GM21619 (cell line): ENCODE data around the gene ATXN7L2.
A peak's percentile ranks its signal among the peaks of the same experiment; 100 is the strongest.
"Not testable (repeated sequence)": the region's sequence is repeated elsewhere in the genome, so short reads cannot be mapped to it uniquely, and the experiment has no call there.

Experiments used
- ATAC-seq: cut with Tn5 transposase; IDR thresholded peaks from one replicate; pipeline ENCODE4 v1.9.1; 2021; ENCODE audit not compliant: unreplicated experiment

Gene ATXN7L2, protein sequence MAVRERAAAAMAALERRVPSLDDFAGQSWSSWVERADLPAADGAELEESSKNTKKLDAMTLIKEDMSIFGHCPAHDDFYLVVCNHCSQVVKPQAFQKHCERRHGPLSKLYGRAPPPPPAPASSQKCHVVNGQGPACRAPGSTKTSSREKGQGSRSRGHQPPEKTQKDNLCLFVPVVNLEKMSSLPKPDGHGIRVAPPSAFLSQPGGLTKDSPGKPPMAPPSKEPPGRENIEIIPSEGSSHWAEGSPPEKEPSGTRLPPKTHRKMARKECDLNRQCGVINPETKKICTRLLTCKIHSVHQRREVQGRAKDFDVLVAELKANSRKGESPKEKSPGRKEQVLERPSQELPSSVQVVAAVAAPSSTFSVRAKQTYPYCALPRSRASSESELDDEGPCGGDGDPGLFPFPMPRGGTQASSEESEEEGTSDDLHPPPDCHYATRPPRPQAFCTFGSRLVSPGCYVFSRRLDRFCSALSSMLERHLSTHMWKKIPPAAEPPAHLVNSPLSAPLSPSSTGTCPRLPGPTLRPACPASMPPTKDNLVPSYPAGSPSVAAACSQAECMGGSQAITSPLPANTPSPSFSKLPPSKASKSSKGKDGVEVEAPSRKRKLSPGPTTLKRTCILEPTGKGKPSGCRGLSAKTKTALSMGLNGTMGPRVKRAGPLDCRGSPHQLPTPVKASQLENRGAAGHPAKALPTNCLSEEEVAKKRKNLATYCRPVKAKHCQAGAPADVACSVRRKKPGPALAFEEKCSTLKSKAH

DNA sequence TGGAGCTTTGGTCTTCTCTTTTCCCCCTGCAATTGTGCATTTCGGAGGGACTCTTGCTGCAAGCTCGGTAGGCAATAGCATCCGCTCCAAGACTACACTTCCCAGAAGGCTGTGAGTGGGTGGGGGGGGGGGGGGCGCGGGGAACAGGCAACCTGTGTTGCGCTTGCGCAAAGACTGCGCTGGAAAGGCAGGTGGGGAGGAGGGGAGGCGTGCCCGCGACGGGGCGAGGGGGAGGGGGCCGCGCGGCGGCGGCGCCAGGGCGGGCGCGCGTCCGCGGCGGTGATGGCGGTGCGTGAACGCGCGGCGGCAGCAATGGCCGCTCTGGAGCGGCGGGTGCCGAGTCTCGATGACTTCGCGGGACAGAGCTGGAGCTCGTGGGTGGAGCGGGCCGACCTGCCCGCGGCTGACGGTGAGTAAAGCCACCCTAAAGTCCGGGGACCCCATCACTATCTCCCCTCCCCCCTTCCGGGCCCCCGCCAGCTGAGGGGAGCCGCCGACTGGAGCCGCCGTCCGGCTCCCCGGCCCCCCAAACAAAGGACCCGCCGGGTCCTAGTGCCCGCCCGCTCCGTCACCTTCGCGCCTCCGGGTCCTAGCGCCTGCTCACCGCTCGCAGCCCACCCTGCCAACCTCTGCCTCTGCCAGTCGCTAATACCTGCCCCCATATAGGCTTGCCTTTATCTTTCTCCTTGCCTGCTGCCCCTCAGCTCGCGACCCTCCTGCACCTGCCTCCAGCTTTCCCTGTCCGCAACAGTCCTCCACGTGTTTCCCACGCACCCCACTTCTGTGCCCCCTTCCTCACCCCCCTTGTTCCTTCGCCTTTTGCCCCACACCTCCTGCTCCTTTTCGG, at the start of gene ATXN7L2:
TSS of gene ATXN7L2 (plus strand) at position 234 of the 847 bp plus-strand sequence. CDS start at position 283, 49 bp downstream.
- peak; percentile 72 for ATAC-seq

DNA sequence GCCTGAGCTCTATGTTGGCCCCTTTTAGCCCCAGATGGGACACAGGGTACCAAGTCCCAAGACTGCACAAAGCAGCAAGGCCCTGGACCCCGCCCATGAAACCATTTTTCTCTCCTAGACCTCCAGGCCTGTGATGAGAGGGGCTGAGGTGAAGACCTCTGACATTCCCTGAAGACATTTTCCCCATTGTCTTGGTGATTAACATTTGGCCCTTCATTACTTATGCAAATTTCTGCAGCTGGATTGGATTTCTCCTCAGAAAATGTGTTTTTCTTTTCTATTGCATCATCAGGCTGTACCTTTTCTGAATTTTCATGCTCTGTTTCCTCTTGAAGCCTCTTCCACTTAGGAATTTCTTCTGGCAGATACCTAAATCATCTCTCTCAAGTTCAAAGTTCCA, 49.2 kb upstream of the ATXN7L2 start:
- ATAC-seq: no peak

DNA sequence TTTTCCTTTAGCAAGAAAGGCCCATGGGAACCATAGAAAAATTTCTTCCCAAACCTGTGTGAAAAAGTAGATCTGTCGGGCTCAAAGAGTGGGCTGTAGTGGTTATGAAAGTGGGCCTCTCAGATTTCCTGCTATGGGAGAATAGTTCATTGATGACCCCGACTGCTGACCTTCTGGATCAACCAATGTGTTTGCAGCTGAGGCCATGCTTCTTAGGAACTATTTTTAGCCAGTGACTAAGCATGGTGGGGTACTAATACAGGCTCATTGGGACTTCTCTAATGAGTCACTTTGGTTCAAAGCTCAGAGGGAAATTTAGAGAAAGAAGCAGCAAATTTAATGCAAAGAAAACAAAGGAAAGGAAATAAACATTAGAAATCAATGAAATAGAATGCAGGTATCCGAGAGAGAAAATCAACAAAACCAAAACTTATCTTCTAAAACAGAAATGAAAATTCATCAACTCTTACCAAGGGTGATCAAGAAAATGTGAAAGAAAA, 44.9 kb upstream of the ATXN7L2 start:
- no peak for ATAC-seq

DNA sequence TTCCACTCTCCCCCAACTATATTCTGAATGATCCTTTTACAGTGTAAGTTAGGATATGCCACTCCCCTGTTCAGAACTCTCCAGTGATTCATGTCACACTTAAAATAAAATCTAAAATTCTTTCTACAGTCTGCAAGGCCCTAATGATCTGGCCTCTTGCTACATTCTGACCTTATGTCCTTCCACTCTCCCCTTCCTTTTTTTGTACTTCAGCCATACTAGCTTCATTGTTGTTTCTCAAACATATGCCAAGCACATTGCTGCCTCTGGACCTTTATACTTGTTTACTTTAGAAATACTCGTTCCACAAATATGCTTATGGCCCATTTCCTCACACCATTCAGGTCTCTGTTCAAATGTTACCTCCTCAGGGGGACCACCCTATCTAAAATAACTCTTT, 42.6 kb upstream of the ATXN7L2 start:
- ATAC-seq: no peak

DNA sequence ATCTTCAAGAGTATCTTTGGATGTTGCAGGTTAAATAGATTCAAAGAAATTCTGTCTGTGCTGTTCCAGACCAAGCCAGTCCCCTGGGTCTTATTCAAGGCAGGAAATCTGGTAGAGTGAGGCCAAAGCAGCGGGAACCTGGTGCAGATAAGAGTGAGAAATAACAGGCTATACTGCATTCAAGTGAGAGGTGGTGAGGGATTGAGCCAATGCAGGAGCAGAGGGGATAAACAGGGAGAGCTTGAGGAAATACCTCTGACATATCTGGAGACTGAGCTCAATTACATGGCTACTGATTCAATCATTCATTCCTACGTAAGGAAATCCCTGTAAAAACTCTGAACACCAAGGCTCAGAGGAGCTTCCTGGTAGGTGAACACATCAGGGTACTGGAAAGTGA, 40.2 kb upstream of the ATXN7L2 start:
- ATAC-seq: no peak

DNA sequence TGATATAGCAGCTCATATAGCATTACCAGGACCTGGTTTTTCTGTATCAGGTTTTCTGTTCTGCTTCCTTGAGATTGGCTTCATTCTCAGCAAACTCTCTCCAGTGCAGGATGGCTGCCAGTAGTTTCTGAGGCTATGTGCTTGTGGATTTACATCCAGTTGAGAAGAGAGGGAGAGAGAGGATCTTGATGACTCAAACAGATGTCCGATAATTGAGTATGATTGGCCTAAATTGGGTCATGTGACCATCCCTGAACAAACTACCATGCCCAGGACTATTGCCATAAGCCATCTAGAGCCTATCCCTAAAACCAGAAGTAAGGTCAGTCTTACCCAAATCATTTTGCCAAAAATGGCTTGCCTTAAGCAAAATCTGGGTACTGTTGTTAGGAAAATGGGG, 39.4 kb upstream of the ATXN7L2 start:
- ATAC-seq: no peak

DNA sequence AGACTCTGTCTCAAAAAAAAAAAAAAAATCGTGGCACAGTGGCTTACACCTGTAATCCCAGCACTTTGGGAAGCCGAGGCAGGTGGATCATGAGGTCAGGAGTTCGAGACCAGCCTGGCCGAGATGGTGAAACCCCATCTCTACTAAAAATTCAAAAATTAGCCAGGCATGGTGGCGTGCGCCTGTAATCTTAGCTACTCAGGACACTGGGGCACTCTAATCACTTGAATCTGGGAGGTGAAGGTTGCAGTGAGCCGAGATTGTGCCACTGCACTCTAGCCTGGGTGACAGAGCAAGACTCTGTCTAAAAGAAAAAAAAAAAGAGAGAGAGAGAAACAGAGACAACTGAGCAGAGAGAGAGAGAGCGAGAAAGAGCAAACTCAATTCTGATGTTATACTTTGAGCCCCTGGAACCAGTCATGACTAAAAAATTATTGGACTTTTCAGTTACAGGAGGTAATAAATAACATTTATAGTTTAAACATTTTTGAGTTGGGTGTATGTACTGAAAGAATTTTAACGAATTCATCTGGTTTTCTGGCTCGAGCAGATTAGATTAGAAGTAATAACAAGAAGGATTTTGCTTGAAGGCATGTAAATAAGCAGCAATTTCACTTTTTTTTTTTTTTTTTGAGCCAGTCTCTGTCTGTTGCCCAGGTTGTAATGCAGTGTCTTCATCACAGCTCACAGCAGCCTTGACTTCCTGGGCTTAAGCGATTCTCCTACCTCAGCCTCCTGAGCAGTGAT, 37.6 kb upstream of the ATXN7L2 start:
- not testable (repeated sequence) for ATAC-seq

DNA sequence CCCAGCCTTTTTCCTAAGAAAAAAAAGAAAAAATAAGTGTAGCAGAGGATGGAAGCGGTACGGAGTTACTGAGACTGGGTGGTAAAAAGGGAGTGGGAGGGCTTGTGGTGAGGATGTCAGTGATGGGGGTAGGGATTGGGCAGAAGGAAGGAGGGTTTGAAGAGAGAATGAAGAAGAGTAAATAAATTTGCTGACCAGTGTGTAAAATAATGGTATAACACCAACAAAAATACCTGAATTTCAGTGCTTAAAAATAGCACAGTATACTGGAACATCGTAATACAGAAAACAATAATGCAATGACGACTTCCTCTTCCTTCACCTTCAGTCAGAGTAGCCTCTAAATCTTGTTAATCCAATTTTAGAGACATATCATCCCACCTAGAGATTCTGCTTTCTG, 36.2 kb upstream of the ATXN7L2 start:
- no peak for ATAC-seq

DNA sequence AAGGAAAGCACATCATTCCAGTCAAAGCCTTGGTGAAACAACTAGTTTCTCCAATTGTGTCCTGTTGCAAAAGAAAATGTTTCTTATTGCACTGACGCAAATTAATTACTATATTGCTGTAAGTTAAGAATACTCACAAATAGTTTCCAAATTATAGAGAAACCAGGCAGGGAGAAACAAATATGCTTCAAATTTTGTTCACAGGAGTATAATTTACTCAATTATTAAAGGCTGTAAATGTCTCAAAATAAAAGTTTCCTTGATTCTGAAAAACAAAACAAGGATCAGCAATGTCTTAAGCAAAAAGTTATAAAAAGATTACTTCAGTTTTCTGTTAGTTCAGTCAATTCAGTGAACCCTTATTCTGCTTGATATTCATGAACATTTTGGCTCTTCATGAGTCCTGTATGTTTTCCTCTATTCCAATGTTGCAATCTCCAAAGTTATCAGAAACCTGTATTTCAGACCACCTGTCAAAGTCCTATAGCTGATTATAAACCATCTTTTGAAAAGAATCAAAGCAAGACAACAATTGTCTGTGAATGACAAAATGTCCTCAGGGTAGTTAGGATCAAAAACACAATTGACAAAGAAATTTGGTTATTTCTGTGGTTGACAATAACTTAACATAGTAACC, 29.1 kb upstream of the ATXN7L2 start:
- ATAC-seq: no peak

DNA sequence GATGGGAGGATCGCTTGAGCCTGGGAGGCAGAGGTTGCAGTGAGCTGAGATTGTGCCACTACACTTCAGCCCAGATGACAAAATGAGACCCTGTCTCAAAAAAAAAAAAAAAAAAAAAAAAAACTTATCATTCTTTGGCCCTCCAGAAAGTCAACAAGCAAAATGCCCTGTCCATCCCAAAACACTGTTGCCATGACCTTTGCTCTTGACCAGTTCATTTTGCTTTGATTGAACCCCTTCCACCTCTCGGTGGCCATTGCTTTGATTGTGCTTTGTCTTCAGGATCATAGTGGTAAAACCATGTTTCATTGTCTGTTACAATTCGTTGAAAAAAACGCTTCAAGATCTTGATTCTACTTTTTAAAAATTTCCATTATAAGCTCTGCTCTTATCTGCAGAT, 25.9 kb upstream of the ATXN7L2 start:
- ATAC-seq: no peak

DNA sequence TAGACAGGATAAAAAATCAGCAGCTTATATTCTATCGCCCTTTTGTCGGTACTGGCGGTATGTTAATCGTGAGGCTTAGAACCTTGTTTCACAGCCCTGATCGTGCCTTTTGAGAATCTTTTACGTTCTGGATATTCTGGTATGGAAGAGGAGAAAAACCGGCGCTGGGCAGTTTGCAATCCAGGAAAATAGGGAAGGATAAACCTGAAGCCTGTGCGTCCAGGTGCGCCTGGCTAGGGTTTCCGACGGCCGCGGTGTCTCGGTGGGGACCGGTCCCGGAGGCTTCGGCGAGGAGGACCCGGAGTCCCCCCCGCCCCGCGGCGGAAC, 17.6 kb upstream of the ATXN7L2 start:
- no peak for ATAC-seq

DNA sequence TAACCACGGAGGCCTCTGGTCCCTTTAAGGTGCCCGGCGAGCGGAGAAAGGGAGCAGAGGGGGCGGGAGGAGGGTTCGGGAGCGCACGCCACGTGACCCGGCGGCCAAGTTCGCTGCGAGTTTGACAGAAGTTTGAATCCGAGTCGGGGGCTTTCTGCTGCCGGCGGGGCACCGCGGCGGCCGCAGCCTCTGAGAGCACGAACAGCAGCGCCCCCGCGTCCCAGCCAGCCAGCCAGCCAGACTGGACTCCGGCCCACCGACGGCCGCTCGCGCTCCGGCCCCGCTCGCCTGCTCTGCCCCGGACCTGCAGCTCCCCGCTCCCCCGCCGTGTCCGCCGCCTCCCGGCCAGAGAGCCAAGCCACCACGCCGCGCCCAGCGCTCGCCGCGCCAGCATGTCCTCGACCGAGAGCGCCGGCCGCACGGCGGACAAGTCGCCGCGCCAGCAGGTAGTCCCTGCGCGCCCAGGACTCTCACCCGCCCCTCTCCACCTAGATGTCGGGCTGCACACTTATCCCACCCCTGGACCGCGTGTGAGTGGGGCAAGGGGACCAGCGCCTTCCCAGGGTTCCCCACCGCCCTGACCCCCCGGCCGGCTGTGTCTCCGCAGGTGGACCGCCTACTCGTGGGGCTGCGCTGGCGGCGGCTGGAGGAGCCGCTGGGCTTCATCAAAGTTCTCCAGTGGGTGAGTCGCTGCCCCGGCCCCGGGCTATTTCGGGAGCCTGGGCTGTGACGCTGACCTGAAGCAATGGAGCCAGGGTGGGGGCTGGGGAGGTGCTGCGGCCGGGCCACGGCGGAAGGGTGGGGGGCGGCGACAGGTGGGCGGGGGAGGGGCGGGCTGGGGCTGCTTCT, 17.0 kb upstream of the ATXN7L2 start, which contains the start of gene SYPL2:
TSS of gene SYPL2 (plus strand) at position 95 of the 849 bp plus-strand sequence. CDS start at position 393, 298 bp downstream.
- ATAC-seq: no peak

DNA sequence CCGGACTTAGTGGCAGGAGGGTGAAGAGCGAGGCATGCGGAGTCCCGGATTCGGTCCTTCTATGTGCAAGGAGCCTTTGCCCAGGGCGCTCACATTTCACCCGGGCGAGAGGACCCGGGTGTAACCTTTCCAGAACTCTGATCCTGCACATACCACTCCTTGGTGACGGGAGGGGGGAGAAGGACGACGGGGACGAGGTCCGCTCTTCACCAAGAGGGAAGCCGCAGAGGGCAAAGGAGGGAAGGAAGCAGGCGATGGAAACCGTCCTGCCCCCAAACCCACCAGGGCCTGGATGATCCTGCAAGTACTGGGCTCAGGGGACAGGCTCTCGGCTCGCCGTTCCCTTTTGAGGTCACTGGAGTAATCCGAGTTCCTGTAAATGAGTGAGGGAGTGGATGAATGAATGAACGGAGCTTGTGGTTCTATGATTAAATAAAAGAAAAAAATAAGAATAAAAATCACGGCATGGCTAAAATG, 16.4 kb upstream of the ATXN7L2 start:
- ATAC-seq: no peak

DNA sequence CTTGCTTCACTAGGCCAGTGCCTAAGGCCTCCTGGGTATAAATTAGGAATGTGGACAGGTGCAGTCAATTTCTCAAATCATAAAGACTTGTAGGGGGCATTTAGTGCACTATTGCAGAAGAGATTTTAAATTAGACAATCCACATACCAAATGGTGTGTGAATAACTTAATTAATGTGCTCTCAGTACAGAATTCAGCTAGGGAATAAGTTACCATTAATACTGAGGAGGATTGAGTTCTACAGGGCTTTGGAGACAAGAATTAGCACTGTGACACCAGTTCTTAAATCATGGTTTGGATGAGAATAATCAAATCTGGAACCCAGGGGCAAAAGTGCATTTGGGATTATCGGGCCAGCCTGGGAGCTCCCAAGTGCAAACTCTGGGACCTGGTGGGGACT, 15.6 kb upstream of the ATXN7L2 start:
- no peak for ATAC-seq

DNA sequence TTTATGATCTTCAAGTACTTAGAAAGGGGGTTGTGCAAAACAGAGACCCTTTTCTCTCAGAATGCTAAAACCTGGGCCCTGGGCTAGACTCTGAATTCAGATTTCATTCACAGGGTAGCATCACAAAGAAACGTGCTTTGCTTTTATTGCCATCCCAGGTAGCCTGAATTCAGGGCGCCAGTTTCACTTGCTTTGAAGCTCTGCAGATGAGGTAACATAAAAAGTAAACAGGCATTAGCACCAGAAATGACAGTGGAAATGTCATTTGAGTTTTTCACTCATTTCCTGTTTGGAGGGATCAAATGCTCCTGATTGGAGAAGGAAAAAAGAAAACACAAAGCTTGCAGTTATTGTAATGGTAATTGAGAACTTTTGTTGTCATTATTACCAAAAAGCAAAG, 14.8 kb upstream of the ATXN7L2 start:
- no peak for ATAC-seq

DNA sequence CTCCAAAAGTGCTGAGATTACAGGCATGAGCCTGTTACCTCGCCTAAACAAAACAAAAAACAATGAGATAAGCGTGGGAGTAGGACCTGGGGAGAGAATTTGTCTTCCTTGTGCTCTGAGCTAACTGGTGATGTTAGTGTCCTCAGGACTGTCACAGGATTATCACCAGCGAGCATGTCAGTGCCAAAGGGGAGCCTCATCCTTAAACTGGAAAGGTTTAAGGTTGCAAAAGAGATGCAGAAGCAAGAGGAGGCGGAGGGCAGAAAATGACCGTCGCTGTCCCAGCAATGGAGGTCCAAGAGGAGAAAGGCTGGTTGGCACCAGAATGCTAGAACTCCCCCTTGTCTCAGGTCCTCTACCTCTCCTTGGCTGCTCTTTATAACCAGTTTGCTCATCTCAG, 13.5 kb upstream of the ATXN7L2 start:
- ATAC-seq: no peak

DNA sequence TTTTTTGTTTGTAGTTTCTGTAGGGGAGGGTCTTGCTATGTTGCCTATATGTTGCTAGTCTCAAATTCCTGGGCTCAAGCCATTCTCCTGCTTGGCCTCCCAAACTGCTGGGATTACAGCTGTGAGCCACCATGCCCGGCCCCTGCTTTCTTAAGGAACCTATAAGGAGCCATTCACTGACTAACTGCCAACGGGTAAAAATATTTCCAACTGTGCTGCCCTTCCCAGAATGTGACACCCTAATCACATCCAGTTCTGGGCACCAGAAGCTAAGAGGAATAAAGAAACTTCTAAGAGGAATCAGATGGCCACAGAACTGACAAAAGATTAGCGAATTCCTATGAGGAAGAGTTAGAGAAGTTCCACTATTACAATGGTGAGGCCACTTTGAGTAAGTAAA, 10.9 kb upstream of the ATXN7L2 start:
- no peak for ATAC-seq

DNA sequence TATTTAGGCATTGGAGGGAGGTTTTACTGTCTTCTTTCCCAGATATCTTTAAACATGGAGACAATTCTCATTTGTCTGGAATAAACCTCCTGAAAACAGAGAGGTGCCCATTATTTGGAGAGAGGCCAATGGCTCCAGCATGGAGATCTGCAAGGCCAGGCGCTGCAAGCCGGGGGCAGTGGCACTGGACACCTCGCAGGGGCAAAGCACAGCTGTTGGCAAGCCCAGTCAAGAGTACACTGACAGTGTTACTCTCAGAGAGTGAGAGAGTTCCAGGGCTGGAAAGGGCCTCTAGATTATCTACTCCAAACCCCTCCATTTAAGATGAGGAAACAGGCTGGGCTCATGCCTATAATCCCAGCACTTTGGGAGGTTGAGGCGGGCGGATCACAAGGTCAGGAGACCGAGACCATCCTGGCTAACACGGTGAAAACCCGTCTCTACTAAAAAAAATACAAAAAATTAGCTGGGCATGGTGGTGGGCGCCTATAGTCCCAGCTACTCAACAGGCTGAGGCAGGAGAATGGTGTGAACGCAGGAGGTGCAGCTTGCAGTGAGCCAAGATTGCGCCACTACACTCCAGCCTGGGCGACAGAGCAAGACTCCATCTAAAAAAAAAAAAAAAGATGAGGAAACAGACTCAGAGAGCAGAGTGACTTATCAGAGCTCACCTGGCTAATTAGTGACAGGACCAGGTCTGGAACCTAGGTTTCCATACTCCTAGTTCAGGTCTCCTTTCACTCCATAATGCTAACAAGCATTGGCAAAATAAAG, 10.2 kb upstream of the ATXN7L2 start:
- ATAC-seq: not testable (repeated sequence)
